Measurements from ENCODE around the gene TTLL12. TPM values are rescaled to one million over a fixed set of nuclear protein-coding genes. Genes with fewer than 3 reads are reported as not detected.
A peak's percentile ranks its signal among the peaks of the same experiment; 100 is the strongest.

TTLL12 gene
- polyA plus RNA-seq, 1 donor (not counting 4 experiments of a cell fraction or from before 2014, with no cell fraction given) = 22.1 TPM

GRCh38 chr22:43155789-43156188 lies 31.1 kb downstream of the TTLL12 start:
- no peak for TF ChIP-seq CTCF (optimal IDR thresholded peaks at IDR 0.05 in 1 of 3, IDR thresholded peaks at IDR 0.05 in 1 of 3, conservative IDR thresholded peaks at IDR 0.05 in 1 of 3; ENCODE audit: extremely low read depth in 1 of 3, insufficient read depth in 2 of 3, low read length in 3 of 3)
- TF ChIP-seq EZH2 (IDR thresholded peaks at IDR 0.05; ENCODE audit: low read length) = no peak
- peak overlapping the region; percentile 25 for H3K9ac ChIP-seq (ENCODE audit: control insufficient read depth, extremely low read depth, insufficient read depth, low read length)

GRCh38 chr22:43154887-43155536 lies 31.9 kb downstream of the TTLL12 start:
- DNase-seq (ENCODE audit: low read depth, low spot score) (no peak), FAIRE-seq (no peak)
- dilution Hi-C loops (cut with MboI; ENCODE audit: extremely low pct_ligation_motif_present, low sequenced_read_pairs) = no loop called here
- Histone ChIP-seq H3K27me3 (ENCODE audit: control insufficient read depth, extremely low read depth, insufficient read depth, low read length) (no peaks in the 10 kb centered on the region), H4K20me1 (ENCODE audit: control insufficient read depth, extremely low read depth, insufficient read depth, low read length) (peaks cover 29% of the 10 kb centered on the region), H3K9ac (ENCODE audit: control insufficient read depth, extremely low read depth, insufficient read depth, low read length) (no peak overlapping the region), H3K27ac (ENCODE audit: control insufficient read depth, insufficient read depth, low read length) (no peak overlapping the region), H3K4me1 (ENCODE audit: control insufficient read depth, extremely low read depth, insufficient read depth, low read length) (peaks cover 16% of the 10 kb centered on the region), H3K36me3 (ENCODE audit: control insufficient read depth in 2 of 2, extremely low read depth in 1 of 2, insufficient read depth in 2 of 2, low read length in 2 of 2) (peaks cover 12 to 23% of the 10 kb centered on the region in 2 experiments), H3K9me3 (ENCODE audit: control insufficient read depth, low read depth, low read length) (no peaks in the 10 kb centered on the region), H3K4me3 (ENCODE audit: control insufficient read depth in 2 of 3, extremely low read depth in 1 of 3, insufficient read depth in 2 of 3, low read depth in 1 of 3, low read length in 3 of 3) (peak overlapping the region in 1 of 3 experiments; percentile 26), H2AFZ (ENCODE audit: control insufficient read depth, low read length) (no peak overlapping the region), H3K9me1 (ENCODE audit: control insufficient read depth, extremely low read depth, insufficient read depth, low read length) (peaks cover 8% of the 10 kb centered on the region), H3K4me2 (ENCODE audit: control insufficient read depth, extremely low read depth, insufficient read depth, low read depth, low read length) (peak overlapping the region; percentile 37), H3K79me2 (ENCODE audit: control insufficient read depth, insufficient read depth, low read length) (peaks cover 72% of the 10 kb centered on the region)
- TF ChIP-seq CTCF (optimal IDR thresholded peaks at IDR 0.05 in 1 of 3, IDR thresholded peaks at IDR 0.05 in 1 of 3, conservative IDR thresholded peaks at IDR 0.05 in 1 of 3; ENCODE audit: extremely low read depth in 1 of 3, insufficient read depth in 2 of 3, low read length in 3 of 3) = no peak
- no peak for TF ChIP-seq EZH2 (IDR thresholded peaks at IDR 0.05; ENCODE audit: low read length)

More at GRCh38 chr22:43155789-43156188, 31.1 kb downstream of the TTLL12 start:
- peak overlapping the region; percentile 18 for H3K27ac ChIP-seq (ENCODE audit: control insufficient read depth, insufficient read depth, low read length)
- no peaks in the 10 kb centered on the region for H3K27me3 ChIP-seq (ENCODE audit: control insufficient read depth, extremely low read depth, insufficient read depth, low read length)
- DNase-seq (ENCODE audit: low read depth, low spot score) = no peak
- peaks cover 74% of the 10 kb centered on the region for H3K79me2 ChIP-seq (ENCODE audit: control insufficient read depth, insufficient read depth, low read length)
- H2AFZ ChIP-seq (ENCODE audit: control insufficient read depth, low read length) = no peak overlapping the region
- H3K4me2 ChIP-seq (ENCODE audit: control insufficient read depth, extremely low read depth, insufficient read depth, low read depth, low read length) = peak overlapping the region; percentile 9
- H3K9me1 ChIP-seq (ENCODE audit: control insufficient read depth, extremely low read depth, insufficient read depth, low read length) = peaks cover 8% of the 10 kb centered on the region
- peaks cover 16% of the 10 kb centered on the region for H3K4me1 ChIP-seq (ENCODE audit: control insufficient read depth, extremely low read depth, insufficient read depth, low read length)
- H3K4me3 ChIP-seq (ENCODE audit: control insufficient read depth in 2 of 3, extremely low read depth in 1 of 3, insufficient read depth in 2 of 3, low read depth in 1 of 3, low read length in 3 of 3) = no peak overlapping the region
- peaks cover 19 to 29% of the 10 kb centered on the region in 2 experiments for H3K36me3 ChIP-seq (ENCODE audit: control insufficient read depth in 2 of 2, extremely low read depth in 1 of 2, insufficient read depth in 2 of 2, low read length in 2 of 2)
- peaks cover 32% of the 10 kb centered on the region for H4K20me1 ChIP-seq (ENCODE audit: control insufficient read depth, extremely low read depth, insufficient read depth, low read length)
- no peak for FAIRE-seq
- no peaks in the 10 kb centered on the region for H3K9me3 ChIP-seq (ENCODE audit: control insufficient read depth, low read depth, low read length)
- dilution Hi-C loops (cut with MboI; ENCODE audit: extremely low pct_ligation_motif_present, low sequenced_read_pairs) = no loop called here

Data from keratinocyte (primary cell).